ENCODE data around the gene LOXL3.
A peak's percentile ranks its signal among the peaks of the same experiment; 100 is the strongest.

Gene LOXL3

GRCh38 chr2:74526649-74527230 lies 27.0 kb downstream of the LOXL3 start:
- peaks cover 36% of the 10 kb centered on the region for H3K79me2 ChIP-seq (ENCODE audit: control insufficient read depth, insufficient read depth, low read length, unreplicated experiment)
- H3K4me3 ChIP-seq (ENCODE audit: low read depth, low read length), result no peak overlapping the region
- peaks cover 19% of the 10 kb centered on the region for H3K4me1 ChIP-seq (ENCODE audit: control insufficient read depth, insufficient read depth, low read length, unreplicated experiment)
- peaks cover 6% of the 10 kb centered on the region; the same call in 1 of the 2 replicates for H3K27me3 ChIP-seq (ENCODE audit: insufficient read depth, low read length)
- no peak overlapping the region for H3K27ac ChIP-seq (ENCODE audit: low read depth, low read length)
- H3K36me3 ChIP-seq (ENCODE audit: insufficient read depth, low read length), result peaks cover 15% of the 10 kb centered on the region; the same call in 1 of the 2 replicates
- no peak overlapping the region for H2AFZ ChIP-seq (ENCODE audit: low read length, unreplicated experiment)

DNA sequence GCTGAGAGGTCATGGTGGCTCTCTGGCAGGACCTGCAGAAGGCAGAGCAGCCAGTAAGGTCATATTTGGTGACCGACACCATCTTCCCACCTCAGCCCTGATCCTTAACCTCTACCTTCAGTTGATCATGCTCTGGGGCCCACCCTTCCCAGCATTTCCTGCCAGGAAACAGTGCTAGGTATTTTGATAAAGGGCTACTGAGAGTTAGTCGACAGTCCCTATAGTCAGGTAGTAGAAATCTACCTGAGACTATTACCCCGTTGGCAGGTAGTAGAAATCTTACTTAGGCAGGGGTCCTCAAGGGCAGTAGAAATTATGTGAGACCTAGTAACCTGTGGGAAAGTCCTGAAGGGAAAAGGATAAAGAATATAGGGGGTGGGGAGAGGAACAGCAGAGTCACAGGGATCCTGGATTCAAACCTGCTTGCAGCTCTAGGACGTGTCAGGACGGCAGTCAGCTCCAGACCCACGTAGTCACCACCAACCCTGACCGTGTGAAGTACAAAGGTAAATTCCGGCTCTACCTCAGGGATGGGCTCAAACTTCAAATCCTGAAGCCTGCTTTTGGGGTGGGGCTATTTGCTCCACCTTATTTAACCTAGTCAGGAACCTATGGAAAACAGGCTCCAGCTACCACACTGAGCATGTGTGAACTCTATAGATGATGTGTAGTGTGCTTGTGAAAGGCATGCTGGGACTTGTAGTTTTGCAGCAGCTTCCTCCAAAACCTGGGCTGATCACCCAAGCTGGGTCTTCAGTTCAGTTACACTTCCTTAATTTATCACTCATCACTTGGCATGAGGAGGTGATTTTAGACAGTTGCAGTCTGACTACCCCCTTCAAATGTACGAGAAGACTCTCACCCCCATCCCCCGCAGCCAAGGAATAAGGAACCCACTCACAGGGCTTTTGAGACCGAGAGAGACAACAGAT lies 27.8 kb downstream of the LOXL3 start, which contains the start of gene DQX1:
Gene DQX1 (minus strand): TSS at position 515 of the 932 bp plus-strand sequence. CDS start 502 bp downstream, at position 13.
- Histone ChIP-seq H3K36me3 (ENCODE audit: insufficient read depth, low read length) (peaks cover 15% of the 10 kb centered on the region; the same call in 1 of the 2 replicates), H3K79me2 (ENCODE audit: control insufficient read depth, insufficient read depth, low read length, unreplicated experiment) (peaks cover 32% of the 10 kb centered on the region), H3K27ac (ENCODE audit: low read depth, low read length) (no peak within 1 kb of the TSS), H3K27me3 (ENCODE audit: insufficient read depth, low read length) (peaks cover 6% of the 10 kb centered on the region; the same call in 1 of the 2 replicates), H2AFZ (ENCODE audit: low read length, unreplicated experiment) (no peak within 1 kb of the TSS), H3K4me1 (ENCODE audit: control insufficient read depth, insufficient read depth, low read length, unreplicated experiment) (peaks cover 12% of the 10 kb centered on the region), H3K4me3 (ENCODE audit: low read depth, low read length) (no peak within 1 kb of the TSS)

- H3K79me2 ChIP-seq (ENCODE audit: control insufficient read depth, insufficient read depth, low read length, unreplicated experiment), result peaks cover 26% of the 10 kb centered on the region
- peaks cover 15% of the 10 kb centered on the region; the same call in 1 of the 2 replicates for H3K36me3 ChIP-seq (ENCODE audit: insufficient read depth, low read length)
- no peak overlapping the region for H3K4me3 ChIP-seq (ENCODE audit: low read depth, low read length)
- peaks cover 11% of the 10 kb centered on the region for H3K4me1 ChIP-seq (ENCODE audit: control insufficient read depth, insufficient read depth, low read length, unreplicated experiment)
- no peak overlapping the region for H3K27ac ChIP-seq (ENCODE audit: low read depth, low read length)
- peaks cover 10% of the 10 kb centered on the region for H3K27me3 ChIP-seq (ENCODE audit: insufficient read depth, low read length)
- no peak overlapping the region for H2AFZ ChIP-seq (ENCODE audit: low read length, unreplicated experiment)
These were observed 28.6 kb downstream of the LOXL3 start for GRCh38 chr2:74524955-74525716.

- Histone ChIP-seq H3K4me1 (ENCODE audit: control insufficient read depth, insufficient read depth, low read length, unreplicated experiment) (peaks cover 11% of the 10 kb centered on the region), H3K27ac (ENCODE audit: low read depth, low read length) (no peak overlapping the region), H3K27me3 (ENCODE audit: insufficient read depth, low read length) (peaks cover 21% of the 10 kb centered on the region), H3K4me3 (ENCODE audit: low read depth, low read length) (no peak overlapping the region), H3K79me2 (ENCODE audit: control insufficient read depth, insufficient read depth, low read length, unreplicated experiment) (peaks cover 20% of the 10 kb centered on the region), H2AFZ (ENCODE audit: low read length, unreplicated experiment) (no peak overlapping the region), H3K36me3 (ENCODE audit: insufficient read depth, low read length) (peaks cover 15% of the 10 kb centered on the region; the same call in 1 of the 2 replicates)
These were observed 29.7 kb downstream of the LOXL3 start for GRCh38 chr2:74524005-74524404.

DNA sequence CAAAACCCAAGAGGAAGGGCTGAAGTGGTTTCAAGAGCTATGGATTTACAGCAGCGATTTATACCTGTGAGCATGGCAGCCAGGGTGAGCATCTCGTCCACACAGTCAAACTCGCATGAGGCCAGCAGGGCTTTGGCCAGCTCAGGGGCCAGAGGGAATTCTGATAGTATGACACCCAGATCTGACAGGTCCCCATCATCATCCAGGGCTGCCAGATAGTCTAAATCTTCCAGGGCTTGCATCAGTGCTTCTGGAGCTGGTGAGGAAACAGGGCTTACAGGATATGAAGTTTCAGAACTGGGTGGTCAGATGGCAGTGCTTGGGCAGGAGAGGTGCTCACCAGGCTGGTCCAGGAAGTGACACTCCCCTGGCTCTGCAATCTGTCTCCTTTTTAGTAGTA lies 31.2 kb downstream of the LOXL3 start:
- peaks cover 36% of the 10 kb centered on the region for H3K27me3 ChIP-seq (ENCODE audit: insufficient read depth, low read length)
- peaks cover 15% of the 10 kb centered on the region; the same call in 1 of the 2 replicates for H3K36me3 ChIP-seq (ENCODE audit: insufficient read depth, low read length)
- no peak overlapping the region for H2AFZ ChIP-seq (ENCODE audit: low read length, unreplicated experiment)
- no peak overlapping the region for H3K4me3 ChIP-seq (ENCODE audit: low read depth, low read length)
- peaks cover 5% of the 10 kb centered on the region for H3K79me2 ChIP-seq (ENCODE audit: control insufficient read depth, insufficient read depth, low read length, unreplicated experiment)
- H3K27ac ChIP-seq (ENCODE audit: low read depth, low read length), result no peak overlapping the region
- H3K4me1 ChIP-seq (ENCODE audit: control insufficient read depth, insufficient read depth, low read length, unreplicated experiment), result no peaks in the 10 kb centered on the region

DNA sequence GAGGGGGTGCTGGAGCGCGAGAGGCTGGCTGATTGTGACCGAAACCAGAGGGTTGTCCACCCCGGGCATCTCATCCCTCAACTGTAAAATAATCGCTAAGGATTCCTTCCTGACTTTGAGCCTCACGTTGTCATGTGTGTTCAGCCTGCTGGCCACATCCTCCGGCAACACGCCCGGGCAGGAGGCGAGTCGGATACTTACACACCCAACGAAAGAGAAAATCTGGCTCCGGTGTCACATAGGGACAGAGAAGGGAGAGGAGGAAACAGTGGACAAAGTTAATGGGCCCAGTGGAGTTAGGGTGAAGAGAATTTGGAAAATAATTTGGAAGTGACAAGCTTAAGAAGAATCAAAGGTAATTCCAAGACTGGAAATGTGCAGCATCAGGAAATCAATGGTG lies 37.1 kb downstream of the LOXL3 start:
- H3K27me3 ChIP-seq (ENCODE audit: insufficient read depth, low read length), result peaks cover 85% of the 10 kb centered on the region
- no peak overlapping the region for H3K27ac ChIP-seq (ENCODE audit: low read depth, low read length)
- no peak overlapping the region for H2AFZ ChIP-seq (ENCODE audit: low read length, unreplicated experiment)
- H3K36me3 ChIP-seq (ENCODE audit: insufficient read depth, low read length), result no peaks in the 10 kb centered on the region
- no peaks in the 10 kb centered on the region for H3K4me1 ChIP-seq (ENCODE audit: control insufficient read depth, insufficient read depth, low read length, unreplicated experiment)
- peak overlapping the region; percentile 62; the same call in 1 of the 2 replicates for H3K4me3 ChIP-seq (ENCODE audit: low read depth, low read length)
- no peaks in the 10 kb centered on the region for H3K79me2 ChIP-seq (ENCODE audit: control insufficient read depth, insufficient read depth, low read length, unreplicated experiment)

DNA sequence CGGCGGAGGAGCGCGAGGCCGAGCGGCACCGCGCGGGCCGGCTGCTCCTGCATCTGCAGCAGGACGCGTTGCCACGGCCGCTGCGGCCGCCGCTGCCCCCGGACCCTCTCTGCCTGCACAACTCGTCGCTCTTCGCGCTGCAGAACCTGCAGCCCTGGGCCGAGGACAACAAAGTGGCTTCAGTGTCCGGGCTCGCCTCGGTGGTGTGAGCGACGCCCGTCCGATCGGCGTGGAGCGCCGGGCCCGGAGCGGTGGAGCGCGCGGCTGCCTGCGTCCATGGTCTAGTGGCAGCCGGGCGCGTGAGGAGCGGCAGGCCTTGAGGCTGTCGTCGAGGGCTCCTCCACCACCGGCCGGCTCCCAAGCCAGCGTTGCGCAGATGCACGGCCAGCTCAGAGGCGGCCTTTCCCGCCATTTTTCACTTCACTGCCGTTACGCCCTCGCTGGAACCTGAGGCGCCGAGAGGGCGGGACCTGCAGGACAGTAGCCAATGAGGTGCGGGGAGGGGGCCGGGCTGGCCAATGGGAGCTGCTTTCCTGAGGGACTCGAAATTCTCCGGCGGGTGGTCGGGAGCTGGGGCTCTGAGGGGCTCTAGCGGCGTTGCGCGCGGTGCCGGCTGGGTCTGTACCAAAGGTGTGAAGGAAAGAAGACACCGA lies 37.6 kb downstream of the LOXL3 start:
- no peaks in the 10 kb centered on the region for H3K36me3 ChIP-seq (ENCODE audit: insufficient read depth, low read length)
- peaks cover 87% of the 10 kb centered on the region for H3K27me3 ChIP-seq (ENCODE audit: insufficient read depth, low read length)
- no peak overlapping the region for H2AFZ ChIP-seq (ENCODE audit: low read length, unreplicated experiment)
- peak overlapping the region; percentile 62; the same call in 1 of the 2 replicates for H3K4me3 ChIP-seq (ENCODE audit: low read depth, low read length)
- no peaks in the 10 kb centered on the region for H3K79me2 ChIP-seq (ENCODE audit: control insufficient read depth, insufficient read depth, low read length, unreplicated experiment)
- peaks cover 5% of the 10 kb centered on the region for H3K4me1 ChIP-seq (ENCODE audit: control insufficient read depth, insufficient read depth, low read length, unreplicated experiment)
- no peak overlapping the region for H3K27ac ChIP-seq (ENCODE audit: low read depth, low read length)

- Histone ChIP-seq H3K79me2 (ENCODE audit: control insufficient read depth, insufficient read depth, low read length, unreplicated experiment) (no peaks in the 10 kb centered on the region), H3K36me3 (ENCODE audit: insufficient read depth, low read length) (no peaks in the 10 kb centered on the region), H3K4me1 (ENCODE audit: control insufficient read depth, insufficient read depth, low read length, unreplicated experiment) (peaks cover 6% of the 10 kb centered on the region), H3K4me3 (ENCODE audit: low read depth, low read length) (peak overlapping the region; percentile 62; the same call in 1 of the 2 replicates), H3K27ac (ENCODE audit: low read depth, low read length) (no peak overlapping the region), H2AFZ (ENCODE audit: low read length, unreplicated experiment) (no peak overlapping the region), H3K27me3 (ENCODE audit: insufficient read depth, low read length) (peaks cover 87% of the 10 kb centered on the region)
These were observed 38.3 kb downstream of the LOXL3 start for GRCh38 chr2:74515271-74515980.

- H3K36me3 ChIP-seq (ENCODE audit: insufficient read depth, low read length), result no peaks in the 10 kb centered on the region
- H3K4me1 ChIP-seq (ENCODE audit: control insufficient read depth, insufficient read depth, low read length, unreplicated experiment), result peaks cover 6% of the 10 kb centered on the region
- no peaks in the 10 kb centered on the region for H3K79me2 ChIP-seq (ENCODE audit: control insufficient read depth, insufficient read depth, low read length, unreplicated experiment)
- H3K27ac ChIP-seq (ENCODE audit: low read depth, low read length), result no peak within 1 kb of the TSS
- peaks cover 79% of the 10 kb centered on the region for H3K27me3 ChIP-seq (ENCODE audit: insufficient read depth, low read length)
- H3K4me3 ChIP-seq (ENCODE audit: low read depth, low read length), result peak within 1 kb of the TSS; percentile 59
- no peak within 1 kb of the TSS for H2AFZ ChIP-seq (ENCODE audit: low read length, unreplicated experiment)
These were observed 39.1 kb downstream of the LOXL3 start, which contains the start of gene TLX2 for GRCh38 chr2:74514368-74515270. TSS of gene TLX2 (plus strand) at chr2:74514450. CDS start at chr2:74514807, 357 bp downstream.

Measured in ACC112 (cell line).